ENCODE measurements around the gene CFAP126.

DNA sequence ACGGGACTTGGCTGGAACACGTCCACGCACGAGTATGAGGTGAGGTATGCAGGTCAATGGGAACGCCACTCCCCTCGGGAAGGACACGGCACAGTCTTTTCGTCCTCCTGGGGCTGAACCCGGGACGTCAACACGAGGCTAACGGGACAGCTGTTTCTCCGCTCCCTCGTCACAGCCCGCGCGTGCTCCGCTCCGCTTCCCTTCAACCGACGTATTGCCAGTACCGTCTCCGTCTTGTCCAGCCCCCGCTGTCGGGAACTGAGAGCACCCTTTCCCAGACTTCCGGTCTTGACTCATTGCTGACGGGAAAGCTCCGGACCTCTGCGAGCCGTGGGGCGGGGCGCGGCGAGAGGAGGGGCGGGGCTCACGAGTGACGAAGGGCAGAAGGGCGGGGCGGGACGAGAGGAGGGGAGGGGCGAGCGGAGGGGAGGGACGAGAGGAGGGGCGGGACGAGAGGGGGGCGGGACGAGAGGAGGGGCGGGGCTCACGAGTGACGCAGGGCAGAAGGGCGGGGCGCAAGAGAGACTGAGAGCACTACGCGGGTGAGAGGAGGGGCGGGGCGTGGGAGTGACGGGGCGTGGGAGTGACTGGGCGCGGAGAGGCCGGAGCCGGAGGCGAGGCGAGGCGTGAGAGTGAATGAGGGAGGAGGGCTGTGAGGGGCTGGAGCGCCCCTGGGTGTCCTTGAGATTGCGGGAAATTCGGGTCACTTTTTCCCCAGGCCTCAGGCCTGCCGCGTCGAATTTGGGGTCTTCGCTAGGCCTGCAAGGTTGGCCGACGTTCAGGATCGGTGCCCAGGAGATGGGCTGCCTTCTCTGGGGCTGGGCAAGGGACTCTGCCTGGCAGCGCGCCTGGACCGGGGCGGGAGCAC, 22.2 kb upstream of the CFAP126 start:
- peak; percentile 46; the same call in 1 of the 2 replicates for TF ChIP-seq POLR2AphosphoS5 (IDR thresholded peaks at IDR 0.05; ENCODE audit: low read depth, low read length)
- TF ChIP-seq POLR2A (IDR thresholded peaks at IDR 0.05; ENCODE audit: low read depth, low read length): no peak
- TF ChIP-seq SPI1 (IDR thresholded peaks at IDR 0.05; ENCODE audit: low read depth, low read length): no peak
- peak; percentile 33; the same call in 1 of the 2 replicates for TF ChIP-seq TAF1 (IDR thresholded peaks at IDR 0.05; ENCODE audit: low read depth, low read length)
- no peak for TF ChIP-seq POU2F2 (IDR thresholded peaks at IDR 0.05; ENCODE audit: low read depth, low read length)
